H54 (cell line): ENCODE data around the gene ISYNA1.

Experiments used
- DNase-seq: peaks from one replicate; pipeline ENCODE4 v3.0.0; 2011; ENCODE audit warnings: low spot score, mixed read lengths; ENCODE audit not compliant: insufficient read length
- FAIRE-seq: peaks from 3 replicates; lab custom pipeline; 2011; peaks lifted over from hg19 to GRCh38; lab: Jason Lieb, UNC
- POLR2A ChIP-seq: IDR thresholded peaks from 2 replicates; pipeline ENCODE4 v1.6.1; 2011; ENCODE audit warnings: low read depth, mild to moderate bottlenecking, low read length

ISYNA1 gene

DNA sequence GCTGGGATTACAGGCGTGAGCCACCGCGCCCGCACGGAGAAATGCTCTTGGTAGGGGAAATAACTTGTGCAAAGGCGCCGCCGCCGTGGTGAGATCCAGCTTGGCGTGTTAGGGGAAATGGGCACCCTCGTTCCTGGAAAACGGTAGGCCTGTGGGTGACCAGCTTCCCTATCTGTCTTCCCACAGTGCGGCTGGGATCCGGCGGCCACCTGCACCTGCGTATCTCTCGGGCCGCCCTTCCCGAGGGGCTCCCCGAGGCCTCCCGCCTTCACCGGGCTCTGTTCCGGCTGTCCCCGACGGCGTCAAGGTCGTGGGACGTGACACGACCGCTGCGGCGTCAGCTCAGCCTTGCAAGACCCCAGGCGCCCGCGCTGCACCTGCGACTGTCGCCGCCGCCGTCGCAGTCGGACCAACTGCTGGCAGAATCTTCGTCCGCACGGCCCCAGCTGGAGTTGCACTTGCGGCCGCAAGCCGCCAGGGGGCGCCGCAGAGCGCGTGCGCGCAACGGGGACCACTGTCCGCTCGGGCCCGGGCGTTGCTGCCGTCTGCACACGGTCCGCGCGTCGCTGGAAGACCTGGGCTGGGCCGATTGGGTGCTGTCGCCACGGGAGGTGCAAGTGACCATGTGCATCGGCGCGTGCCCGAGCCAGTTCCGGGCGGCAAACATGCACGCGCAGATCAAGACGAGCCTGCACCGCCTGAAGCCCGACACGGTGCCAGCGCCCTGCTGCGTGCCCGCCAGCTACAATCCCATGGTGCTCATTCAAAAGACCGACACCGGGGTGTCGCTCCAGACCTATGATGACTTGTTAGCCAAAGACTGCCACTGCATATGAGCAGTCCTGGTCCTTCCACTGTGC is 49.6 kb downstream of the ISYNA1 start:
- peak; percentile 68 for DNase-seq
- no peak for TF ChIP-seq POLR2A
- FAIRE-seq, result no peak

DNA sequence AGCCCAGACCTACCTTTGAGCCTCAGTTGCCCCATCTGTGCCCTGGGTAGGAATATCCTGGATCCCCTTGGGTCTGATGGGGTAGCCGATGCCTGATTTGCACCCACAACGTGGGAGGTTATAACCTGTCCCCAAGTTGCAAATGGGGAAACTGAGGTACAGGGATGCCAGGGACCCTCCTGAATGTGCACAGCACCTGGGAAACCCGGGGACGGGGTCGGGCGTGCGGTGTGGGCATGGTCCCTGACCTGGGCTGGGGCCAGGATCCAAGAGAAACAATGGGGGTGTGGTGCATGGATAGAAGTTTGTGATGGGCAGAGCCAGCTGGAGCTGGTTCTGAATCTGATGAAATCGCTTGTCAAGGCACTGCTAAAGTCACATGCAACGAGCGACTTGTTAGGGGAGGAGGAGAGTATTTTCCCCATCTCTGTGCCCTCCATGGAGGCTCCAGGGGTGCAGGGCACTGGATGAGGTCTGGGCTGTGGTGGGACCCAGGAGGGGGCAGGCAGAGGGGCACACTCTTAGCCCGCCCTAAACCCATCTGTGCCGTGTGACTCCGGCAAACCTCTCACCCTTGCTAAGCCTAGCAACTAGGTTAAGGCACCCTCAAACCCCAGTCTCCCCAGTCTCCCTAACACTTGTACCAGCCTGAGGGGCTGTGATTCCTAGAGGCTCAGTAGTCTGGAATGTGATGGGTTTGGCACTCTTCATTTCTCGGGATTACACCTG is 51.2 kb downstream of the ISYNA1 start:
- no peak for FAIRE-seq
- no peak for DNase-seq
- TF ChIP-seq POLR2A, result no peak

DNA sequence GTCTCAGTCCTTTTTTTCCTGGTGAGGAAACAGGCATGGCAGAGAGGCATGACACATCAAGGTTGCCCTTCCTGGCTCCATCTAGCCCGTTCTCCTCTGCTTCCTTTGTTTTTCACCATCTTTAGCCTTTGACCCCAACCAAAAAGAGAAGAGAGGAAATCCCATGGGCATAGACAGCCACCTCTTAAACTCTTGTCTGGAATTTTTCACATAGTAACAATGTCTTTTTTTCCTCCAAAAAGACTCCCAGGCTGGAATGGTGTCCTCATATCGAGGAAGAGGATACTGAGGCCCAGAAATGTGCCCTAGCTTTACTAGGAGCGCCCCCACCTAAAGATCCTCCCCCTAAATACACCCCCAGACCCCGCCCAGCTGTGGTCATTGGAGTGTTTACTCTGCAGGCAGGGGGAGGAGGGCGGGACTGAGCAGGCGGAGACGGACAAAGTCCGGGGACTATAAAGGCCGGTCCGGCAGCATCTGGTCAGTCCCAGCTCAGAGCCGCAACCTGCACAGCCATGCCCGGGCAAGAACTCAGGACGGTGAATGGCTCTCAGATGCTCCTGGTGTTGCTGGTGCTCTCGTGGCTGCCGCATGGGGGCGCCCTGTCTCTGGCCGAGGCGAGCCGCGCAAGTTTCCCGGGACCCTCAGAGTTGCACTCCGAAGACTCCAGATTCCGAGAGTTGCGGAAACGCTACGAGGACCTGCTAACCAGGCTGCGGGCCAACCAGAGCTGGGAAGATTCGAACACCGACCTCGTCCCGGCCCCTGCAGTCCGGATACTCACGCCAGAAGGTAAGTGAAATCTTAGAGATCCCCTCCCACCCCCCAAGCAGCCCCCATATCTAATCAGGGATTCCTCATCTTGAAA is 52.0 kb downstream of the ISYNA1 start, which contains the start of gene GDF15:
Gene GDF15, plus strand, starts transcription at position 484 of the 868 bp plus-strand sequence. Its CDS starts 32 bp downstream, at position 516.
- peak; percentile 78 for DNase-seq
- FAIRE-seq, result no peak
- TF ChIP-seq POLR2A, result peak; percentile 55

DNA sequence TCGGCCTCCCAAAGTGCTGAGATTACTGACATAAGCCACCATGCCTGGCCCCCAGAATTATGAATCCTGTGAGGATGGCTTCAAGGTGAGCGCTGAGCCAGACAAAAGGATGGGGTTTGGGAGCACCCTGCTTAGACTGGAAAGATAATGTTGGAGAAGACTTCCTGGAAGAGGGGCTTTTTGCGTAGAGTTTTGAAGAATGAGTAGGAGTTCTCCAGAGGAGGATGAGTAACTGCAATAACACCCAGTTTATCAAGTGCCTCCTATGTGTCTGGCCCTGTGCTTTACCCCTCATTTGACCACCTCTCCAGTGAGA is 52.6 kb downstream of the ISYNA1 start:
- no peak for TF ChIP-seq POLR2A
- no peak for FAIRE-seq
- DNase-seq, result no peak

DNA sequence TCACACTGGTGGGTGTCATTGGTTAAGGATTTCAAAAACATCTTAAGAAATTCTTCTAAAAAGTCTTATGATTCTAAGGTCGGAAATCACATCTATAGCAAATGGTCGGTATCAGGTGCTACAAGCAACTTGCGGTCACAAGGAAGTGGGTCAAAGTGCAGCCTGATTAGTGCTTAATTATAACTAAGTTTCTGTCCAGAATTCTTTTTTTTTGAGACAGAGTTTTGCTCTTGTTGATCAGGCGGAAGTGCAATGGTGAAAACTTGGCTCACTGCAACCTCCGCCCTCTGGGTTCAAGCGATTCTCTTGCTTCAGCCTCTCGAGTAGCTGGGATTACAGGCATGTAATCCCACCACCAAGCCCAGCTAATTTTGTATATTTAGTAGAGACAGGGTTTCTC is 53.2 kb downstream of the ISYNA1 start:
- FAIRE-seq, result no peak
- TF ChIP-seq POLR2A, result no peak
- no peak for DNase-seq
